HG03469 (cell line): ENCODE data around the gene PPM1H.
"Not testable (repeated sequence)": the region's sequence is repeated elsewhere in the genome, so short reads cannot be mapped to it uniquely, and the experiment has no call there.

Experiments used
- ATAC-seq: cut with Tn5 transposase; IDR thresholded peaks from one replicate; pipeline ENCODE4 v1.9.1; 2021; ENCODE audit warnings: mild to moderate bottlenecking, moderate library complexity, moderate number of reproducible peaks; ENCODE audit not compliant: unreplicated experiment

PPM1H gene

GRCh38 chr12:62911286-62911685 is 23.7 kb downstream of the PPM1H start:
- ATAC-seq: no peak

DNA sequence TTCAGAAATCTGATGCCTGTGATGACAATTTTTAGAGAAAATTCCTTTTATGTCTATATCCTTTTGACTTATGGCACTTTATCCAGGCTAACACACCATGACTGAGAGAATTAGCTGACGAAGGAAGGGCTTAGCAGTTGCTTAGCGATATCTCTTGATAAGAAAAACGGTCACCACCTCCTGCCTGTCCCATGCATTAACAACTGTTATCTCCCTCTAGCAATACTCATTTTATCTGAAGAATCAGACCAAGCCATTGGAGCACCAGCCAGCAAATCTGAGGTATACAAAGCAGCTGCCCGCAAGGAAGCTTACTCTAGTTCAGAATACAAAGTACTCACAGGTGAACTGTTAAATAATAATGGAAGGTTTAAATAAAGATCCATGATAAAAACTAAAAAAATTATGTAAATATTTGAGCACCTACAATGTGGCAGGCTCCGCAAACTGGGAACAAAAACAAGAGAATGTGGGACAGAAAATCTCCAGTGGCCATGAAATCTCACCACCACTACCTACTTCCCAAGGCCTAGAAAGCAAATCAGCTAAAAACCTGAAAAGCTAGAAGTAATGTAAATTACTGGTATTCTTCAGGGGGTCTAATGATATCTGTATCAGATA is 24.3 kb downstream of the PPM1H start:
- no peak for ATAC-seq

DNA sequence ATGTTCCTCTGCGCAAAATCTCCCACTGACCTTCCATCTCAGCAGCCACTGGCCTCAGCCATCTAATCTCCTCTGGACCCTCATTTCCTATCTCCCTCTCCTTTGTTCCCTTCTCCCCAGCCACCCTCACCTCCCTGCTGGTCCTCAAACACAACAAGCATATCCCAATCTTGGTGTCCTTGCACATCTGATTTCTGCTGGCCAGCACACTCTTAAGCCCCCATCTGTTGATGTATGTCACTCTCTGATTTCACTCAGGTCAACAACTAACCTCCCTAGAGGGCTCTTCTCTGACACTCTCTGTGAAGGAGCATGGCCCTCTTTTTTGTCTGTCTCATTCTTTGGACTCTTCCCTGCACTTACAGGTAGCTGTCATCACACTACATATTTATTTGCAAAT is 25.6 kb downstream of the PPM1H start:
- ATAC-seq: no peak

GRCh38 chr12:62908674-62909073 is 26.3 kb downstream of the PPM1H start:
- ATAC-seq: no peak

- no peak for ATAC-seq
Observed at GRCh38 chr12:62907561-62907960, 27.4 kb downstream of the PPM1H start.

DNA sequence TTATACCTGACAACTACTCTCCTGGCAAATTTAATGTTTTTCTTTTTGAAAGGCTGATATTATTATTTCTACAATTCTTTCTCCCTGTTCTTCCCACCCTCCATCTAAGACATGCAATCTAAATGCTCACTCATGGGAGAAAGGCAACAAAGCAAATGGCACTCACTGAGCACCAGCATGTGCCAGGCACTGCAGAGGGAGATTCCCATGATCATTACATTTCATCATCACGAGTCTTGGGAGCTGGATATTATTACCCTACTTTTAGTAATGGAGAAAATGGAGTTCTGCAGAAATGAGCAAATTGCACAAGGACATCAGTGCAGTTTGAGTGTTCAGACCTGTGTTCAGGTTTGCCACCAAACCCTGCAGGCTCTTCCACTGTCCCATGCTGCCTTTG is 27.9 kb downstream of the PPM1H start:
- no peak for ATAC-seq

DNA sequence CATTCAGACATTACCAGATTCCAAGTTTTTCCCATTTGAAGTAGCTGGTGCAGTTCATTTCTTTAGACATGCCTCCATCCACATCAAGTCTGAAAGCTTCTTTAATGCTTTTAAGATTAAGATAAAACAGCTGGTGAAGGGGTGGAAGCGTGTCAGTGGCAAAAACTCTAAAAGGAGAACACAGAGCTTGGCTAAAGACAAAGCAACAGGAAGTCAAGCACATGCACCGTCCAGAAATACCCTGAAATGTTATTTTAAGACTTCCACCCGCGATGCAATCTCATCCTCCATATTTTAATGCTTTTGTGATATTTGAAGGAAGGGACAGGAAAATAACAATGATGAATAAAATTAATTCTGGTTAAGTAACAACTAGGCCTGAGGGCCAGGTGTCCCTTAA is 31.8 kb downstream of the PPM1H start:
- ATAC-seq: no peak

- ATAC-seq: no peak
Observed at GRCh38 chr12:62900686-62901272, 34.2 kb downstream of the PPM1H start.

DNA sequence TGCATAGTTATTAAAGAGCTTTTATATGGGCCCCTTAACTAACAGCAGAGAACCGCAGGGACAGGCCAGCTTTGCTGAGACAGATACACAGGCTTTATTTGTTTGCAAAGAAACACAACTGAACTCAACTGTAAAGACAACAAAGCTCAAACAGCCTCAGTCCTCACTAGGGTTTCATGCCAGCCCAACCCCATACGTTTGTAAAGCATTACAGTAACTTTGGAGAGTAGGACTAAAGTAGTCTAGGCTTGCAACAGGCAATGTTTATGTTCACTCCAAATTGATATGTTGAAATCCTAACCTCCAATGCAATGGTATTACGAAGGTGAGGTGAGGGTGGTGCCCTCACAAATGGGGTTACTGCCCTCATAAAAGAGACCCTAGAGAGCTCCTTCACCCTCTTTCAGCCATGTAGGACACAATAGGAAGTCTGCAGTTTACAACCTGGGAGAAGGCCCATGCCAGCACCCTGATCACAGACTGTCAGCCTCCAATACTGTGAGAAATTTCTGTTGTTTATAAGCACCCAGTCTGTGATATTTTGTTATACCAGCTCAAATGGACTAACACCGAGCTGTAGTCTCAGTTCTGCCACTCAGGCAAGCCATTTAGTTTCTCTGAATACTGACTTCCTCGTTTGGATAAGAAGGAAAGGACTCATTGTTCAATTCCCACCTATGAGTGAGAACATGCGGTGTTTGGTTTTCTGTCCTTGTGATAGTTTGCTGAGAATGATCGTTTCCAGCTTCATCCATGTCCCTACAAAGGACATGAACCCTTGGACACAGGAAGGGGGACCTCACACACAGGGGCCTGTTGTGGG is 35.2 kb downstream of the PPM1H start:
- ATAC-seq: no peak

GRCh38 chr12:62898526-62898925 is 36.4 kb downstream of the PPM1H start:
- ATAC-seq: peak; percentile 61

- ATAC-seq: no peak
Observed at GRCh38 chr12:62895351-62895877, 39.5 kb downstream of the PPM1H start.

- no peak for ATAC-seq
Observed at GRCh38 chr12:62893276-62893675, 41.7 kb downstream of the PPM1H start.

DNA sequence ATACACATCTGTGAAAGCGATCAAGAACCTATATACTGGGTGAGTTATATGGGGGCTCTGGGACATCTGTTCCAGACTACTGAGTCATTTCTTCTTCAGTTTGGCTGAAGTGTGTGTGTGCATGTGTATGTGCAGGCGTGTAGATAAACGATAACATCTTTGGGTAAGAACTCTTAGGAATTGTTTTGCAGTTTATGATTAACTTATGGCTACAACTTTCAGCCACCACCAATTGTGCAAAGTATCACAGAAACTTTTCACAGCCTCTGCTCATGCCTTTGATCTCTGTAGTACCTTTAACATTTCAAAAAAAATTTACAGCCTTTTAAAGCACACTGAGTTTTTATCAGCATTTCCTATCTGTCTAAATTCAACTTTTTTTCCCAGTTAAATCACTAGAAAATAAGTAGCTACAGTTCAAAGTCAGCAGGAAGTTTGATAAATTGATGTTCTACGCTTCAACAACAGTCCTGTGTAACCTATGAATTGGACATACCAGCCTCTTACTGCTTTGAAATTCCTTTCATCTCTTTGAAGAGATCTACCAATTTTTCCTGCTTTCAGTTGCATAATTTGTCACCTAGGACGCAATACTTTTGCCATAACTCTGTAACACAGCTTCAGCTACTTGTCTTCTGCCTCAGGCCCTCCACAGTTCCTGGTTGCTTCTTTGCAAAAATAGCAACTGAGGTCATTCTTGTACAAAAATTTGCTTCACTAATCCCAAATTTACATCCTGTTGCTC is 43.0 kb downstream of the PPM1H start:
- no peak for ATAC-seq

DNA sequence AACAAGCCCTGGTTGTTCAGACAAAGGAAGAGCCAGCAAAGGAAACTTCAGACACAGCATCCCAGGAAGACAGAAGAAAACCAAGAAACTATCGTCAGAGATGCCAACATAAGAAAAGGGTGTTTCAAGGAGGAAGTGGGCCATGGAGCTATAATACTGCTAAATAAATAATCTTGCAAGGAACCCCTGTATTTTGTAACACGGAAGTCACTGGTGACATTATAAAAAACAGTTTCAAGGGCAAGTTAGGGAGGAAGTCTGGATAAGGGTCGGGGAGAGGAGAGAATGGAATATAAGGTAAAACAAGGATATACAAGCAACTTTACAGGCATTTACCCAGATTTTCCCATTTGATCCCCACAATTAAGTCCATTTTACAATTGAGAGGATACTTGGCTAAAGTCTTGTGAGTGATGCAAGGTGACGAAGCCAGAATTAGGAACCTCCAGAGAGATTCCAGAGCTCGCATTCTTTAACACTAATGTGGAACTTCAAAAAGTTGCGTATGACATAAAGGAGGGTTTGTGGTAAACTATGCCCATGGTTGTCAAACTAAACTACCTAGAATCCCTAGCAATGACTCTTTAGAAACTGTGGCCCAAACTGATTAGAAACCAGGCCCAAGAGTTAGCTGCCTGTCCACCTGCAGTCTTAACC is 46.4 kb downstream of the PPM1H start:
- no peak for ATAC-seq

GRCh38 chr12:62886796-62887195 is 48.2 kb downstream of the PPM1H start:
- no peak for ATAC-seq

GRCh38 chr12:62885242-62885641 is 49.7 kb downstream of the PPM1H start:
- ATAC-seq: no peak

GRCh38 chr12:62884832-62885231 is 50.1 kb downstream of the PPM1H start:
- not testable (repeated sequence) for ATAC-seq

DNA sequence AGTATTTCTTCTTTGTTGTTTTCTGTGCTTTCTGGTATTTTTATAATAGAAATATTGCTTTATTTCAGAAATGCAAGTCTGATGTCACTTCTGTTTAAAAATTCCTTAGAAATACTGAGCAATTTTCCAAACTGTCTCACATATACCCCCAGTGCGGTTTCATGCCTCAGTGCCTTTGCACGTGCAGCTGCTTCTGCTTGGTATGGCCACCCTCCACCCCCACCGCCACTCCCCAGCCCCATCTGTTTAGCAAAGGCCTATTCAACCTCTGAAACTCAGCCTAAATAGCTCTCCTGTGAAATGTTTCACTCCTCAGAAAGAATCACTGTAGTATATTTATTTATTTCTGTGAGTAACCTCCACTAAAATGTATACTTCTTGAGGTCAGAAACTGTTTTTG is 52.3 kb downstream of the PPM1H start:
- ATAC-seq: no peak

- no peak for ATAC-seq
Observed at GRCh38 chr12:62882140-62882539, 52.8 kb downstream of the PPM1H start.

DNA sequence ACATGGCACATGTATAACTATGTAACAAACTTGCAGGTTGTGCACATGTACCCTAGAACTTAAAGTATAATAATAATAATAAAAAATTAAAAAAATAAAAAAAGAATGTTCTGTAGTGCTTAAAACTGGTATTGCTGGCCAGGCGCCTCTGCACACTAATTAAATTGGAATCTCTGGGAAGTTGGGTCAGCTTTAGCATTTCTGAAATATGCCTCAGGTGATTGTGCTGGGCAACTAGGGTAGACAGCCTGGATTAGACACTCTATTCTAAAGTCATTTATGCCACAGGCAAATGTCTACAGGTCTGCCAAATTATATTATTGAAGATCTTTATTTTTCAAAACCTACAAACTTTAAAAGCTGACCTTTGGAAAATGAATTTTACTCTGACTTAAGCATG is 55.3 kb downstream of the PPM1H start:
- ATAC-seq: no peak

DNA sequence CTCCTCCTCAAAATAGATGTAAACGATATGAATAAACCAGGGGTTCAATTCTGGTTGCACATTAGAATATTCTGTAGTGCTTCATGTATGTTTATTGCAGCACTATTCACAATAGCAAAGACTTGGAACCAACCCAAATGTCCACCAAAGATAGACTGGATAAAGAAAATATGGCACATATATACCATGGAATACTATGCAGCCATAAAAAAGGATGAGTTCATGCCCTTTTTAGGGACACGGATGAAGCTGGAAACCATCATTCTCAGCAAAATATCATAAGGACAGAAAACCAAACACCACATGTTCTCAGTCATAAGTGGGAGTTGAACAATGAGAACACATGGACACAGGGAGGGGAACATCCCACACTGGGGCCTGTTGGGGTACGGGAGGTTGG is 55.7 kb downstream of the PPM1H start:
- ATAC-seq: not testable (repeated sequence)
